GM12872 (cell line): Measurements from ENCODE around the gene TPCN2.

Experiments used
- TF ChIP-seq, protein P1 (sequence below): IDR thresholded peaks from 3 replicates; pipeline ENCODE4 v1.5.1; 2011; ENCODE audit warnings: low read depth, mild to moderate bottlenecking, low read length, moderate library complexity; ENCODE audit not compliant: insufficient read depth

Gene TPCN2

DNA sequence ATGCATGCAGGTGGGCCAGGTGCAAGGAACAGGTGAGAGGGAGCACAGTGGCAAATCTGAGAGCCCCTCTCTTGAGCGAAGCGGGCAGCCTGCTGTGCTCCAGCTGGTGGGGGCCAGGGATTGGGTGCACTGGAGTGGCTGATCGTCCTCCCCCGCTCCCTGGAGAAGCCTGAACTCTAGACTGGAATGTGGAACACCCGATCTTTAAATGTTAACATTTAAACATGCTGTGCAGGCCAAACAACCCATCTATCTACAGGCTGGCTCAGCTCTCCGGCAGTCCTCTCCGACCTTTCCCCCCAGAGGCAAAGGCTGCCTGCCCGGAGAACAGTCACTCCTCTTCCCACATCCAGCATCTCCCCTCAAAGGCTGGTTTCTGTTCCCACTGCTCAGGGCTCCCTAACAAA, 40.8 kb upstream of the TPCN2 start:
- TF ChIP-seq, protein P1, sequence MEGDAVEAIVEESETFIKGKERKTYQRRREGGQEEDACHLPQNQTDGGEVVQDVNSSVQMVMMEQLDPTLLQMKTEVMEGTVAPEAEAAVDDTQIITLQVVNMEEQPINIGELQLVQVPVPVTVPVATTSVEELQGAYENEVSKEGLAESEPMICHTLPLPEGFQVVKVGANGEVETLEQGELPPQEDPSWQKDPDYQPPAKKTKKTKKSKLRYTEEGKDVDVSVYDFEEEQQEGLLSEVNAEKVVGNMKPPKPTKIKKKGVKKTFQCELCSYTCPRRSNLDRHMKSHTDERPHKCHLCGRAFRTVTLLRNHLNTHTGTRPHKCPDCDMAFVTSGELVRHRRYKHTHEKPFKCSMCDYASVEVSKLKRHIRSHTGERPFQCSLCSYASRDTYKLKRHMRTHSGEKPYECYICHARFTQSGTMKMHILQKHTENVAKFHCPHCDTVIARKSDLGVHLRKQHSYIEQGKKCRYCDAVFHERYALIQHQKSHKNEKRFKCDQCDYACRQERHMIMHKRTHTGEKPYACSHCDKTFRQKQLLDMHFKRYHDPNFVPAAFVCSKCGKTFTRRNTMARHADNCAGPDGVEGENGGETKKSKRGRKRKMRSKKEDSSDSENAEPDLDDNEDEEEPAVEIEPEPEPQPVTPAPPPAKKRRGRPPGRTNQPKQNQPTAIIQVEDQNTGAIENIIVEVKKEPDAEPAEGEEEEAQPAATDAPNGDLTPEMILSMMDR, result no peak

DNA sequence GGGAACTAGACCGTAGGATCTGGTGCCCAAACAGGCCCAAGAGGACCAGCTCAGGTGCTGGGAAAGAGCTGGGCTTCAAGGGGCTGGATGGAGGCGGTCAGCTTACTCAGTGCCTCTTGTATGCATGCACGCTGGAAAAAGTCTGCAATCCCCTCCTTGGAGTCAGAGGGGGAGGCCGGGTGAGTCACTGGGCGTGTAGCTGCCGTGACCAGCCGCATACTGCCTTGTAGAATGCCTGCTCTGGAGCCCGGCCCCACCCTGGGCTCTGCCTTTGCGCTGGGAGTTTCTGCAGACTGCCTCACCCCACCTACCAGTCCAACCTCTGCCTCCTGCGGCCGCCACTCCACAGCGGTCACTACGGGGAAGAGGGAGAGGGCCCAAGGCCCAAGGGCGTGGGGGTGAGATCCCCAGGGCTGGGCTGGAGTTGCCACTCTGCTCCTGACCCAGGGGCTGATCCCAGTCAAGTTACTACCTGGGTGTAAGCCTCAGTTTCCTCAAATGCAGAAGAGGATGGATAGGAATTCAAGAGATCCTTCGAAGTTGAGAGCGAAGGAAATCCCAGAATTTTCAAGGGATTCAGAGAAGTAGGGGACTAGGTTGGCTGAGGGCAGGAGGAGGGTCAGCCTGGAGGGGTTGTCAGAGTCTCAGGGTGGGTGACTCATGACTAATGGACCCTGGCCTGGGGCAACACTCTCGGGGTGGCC, 39.8 kb upstream of the TPCN2 start:
- TF ChIP-seq, protein P1, result no peak

- TF ChIP-seq, protein P1, result no peak
Observed at GRCh38 chr11:69009441-69010211, 39.1 kb upstream of the TPCN2 start.

DNA sequence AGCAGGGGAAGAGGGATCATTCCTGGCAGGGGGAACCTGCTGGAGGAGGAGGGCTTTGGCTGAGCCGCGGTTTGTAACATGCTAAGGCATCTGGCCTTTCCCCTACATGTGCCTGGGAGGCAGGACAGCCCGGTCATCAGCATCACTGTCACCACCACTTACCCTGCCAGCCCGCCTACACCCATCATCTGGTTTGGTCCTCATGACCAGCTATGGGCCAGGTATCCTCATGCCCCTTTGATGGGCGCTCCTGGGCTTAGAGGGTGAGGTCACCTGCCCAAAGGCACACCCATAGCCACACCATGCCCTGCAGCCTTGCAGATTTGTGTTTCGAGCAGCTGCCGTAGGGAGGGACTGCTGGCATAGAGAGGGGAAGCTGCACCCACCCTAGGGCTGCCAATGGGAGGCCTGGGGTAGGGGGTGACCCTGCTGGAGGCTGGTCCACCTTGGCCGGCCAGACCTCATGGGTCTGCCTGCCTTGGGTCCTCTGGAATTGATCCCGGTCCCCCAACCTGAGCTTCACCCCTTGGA, 38.3 kb upstream of the TPCN2 start:
- TF ChIP-seq, protein P1, result no peak

GRCh38 chr11:69010964-69011623, 37.6 kb upstream of the TPCN2 start:
- TF ChIP-seq, protein P1, result no peak

GRCh38 chr11:69011624-69012091, 37.1 kb upstream of the TPCN2 start:
- TF ChIP-seq, protein P1, result no peak
